GM12878 (cell line): ENCODE data around the gene MBTPS2. TPM values are rescaled to one million over a fixed set of nuclear protein-coding genes. Genes with fewer than 3 reads are reported as not detected.

Source experiments
- ATAC-seq: fragments of 200-7000 bp; cut with Tn5 transposase; 3 replicates; pipeline ENCODE4 v1.9.1; 2020; ENCODE audit warnings: mild to moderate bottlenecking, moderate library complexity
- BruUV-seq: library from RNA; stranded (reverse); fragments of 400-500 nt; replicated peaks from 2 replicates; lab custom pipeline; 2021; lab: Mats Ljungman, UMichigan
- CTCF ChIA-PET: fragments of 300-600 bp; sonication (Branson Sonifier 250); formaldehyde crosslinking; extraction: SDS; loops from one replicate; lab custom pipeline; 2021; ENCODE audit warnings: inconsistent platforms; lab: Yijun Ruan, JAX
- POLR2A ChIA-PET: fragments of 350-600 bp; formaldehyde crosslinking; extraction: SDS; loops from one replicate; lab custom pipeline; 2021; ENCODE audit warnings: inconsistent platforms; lab: Charles Lee
- RAD21 ChIA-PET: fragments of 300-600 bp; sonication (Branson Sonifier 250); formaldehyde crosslinking; loops from one replicate; lab custom pipeline; 2023; ENCODE audit warnings: antibody characterized with exemption; ENCODE audit not compliant: unreplicated experiment; lab: Charles Lee
- SMC1A ChIA-PET: fragments of 300-600 bp; sonication (Branson Sonifier 250); formaldehyde crosslinking; loops from one replicate; lab custom pipeline; 2023; ENCODE audit not compliant: unreplicated experiment, uncharacterized antibody; lab: Charles Lee
- DNase-seq: peaks from one replicate; pipeline ENCODE4 v3.0.0-alpha.2; 2011; ENCODE audit warnings: low read depth, low spot score
- FAIRE-seq: peaks from 3 replicates; lab custom pipeline; 2011; peaks lifted over from hg19 to GRCh38; lab: Jason Lieb, UNC
- H2AFZ ChIP-seq: 2 replicates; pipeline ENCODE4 v1.6.0; 2011; ENCODE audit warnings: low read depth, low read length, control low read depth; ENCODE audit not compliant: control insufficient read depth
- H3K27ac ChIP-seq: 2 replicates; pipeline ENCODE4 v1.5.1; 2011; ENCODE audit warnings: control low read depth; ENCODE audit not compliant: control insufficient read depth, insufficient read depth
- H3K27me3 ChIP-seq, 2 experiments: replicated peaks in 1 of 2; 2 replicates each; pipeline versions ENCODE4 v1.6.0 to v1.6.1; 2011; ENCODE audit warnings: low read length in 1 of 2; ENCODE audit not compliant: control insufficient read depth in 2 of 2, insufficient read depth in 2 of 2
- H3K36me3 ChIP-seq, 2 experiments: 2 replicates each; pipeline ENCODE4 v1.5.1; 2011; ENCODE audit warnings: low read length in 1 of 2; ENCODE audit not compliant: control insufficient read depth in 2 of 2, insufficient read depth in 2 of 2
- H3K4me1 ChIP-seq: 2 replicates; pipeline ENCODE4 v1.6.1; 2011; ENCODE audit warnings: mild to moderate bottlenecking, low read length, moderate library complexity, mixed read lengths; ENCODE audit not compliant: control insufficient read depth, insufficient read depth
- H3K4me2 ChIP-seq: 2 replicates; pipeline ENCODE4 v1.6.0; 2011; ENCODE audit warnings: control low read depth; ENCODE audit not compliant: control insufficient read depth, insufficient read depth
- H3K4me3 ChIP-seq: fragments of 200-600 bp; sonication (generic); 2 replicates; pipeline ENCODE4 v1.5.1; 2016
- H3K79me2 ChIP-seq: 2 replicates; pipeline ENCODE4 v1.6.0; 2011; ENCODE audit warnings: low read length; ENCODE audit not compliant: control insufficient read depth, insufficient read depth
- H3K9ac ChIP-seq: 2 replicates; pipeline ENCODE4 v1.8.0; 2011; ENCODE audit warnings: low read length, control low read depth, mixed read lengths; ENCODE audit not compliant: control insufficient read depth, insufficient read depth
- H3K9me3 ChIP-seq: replicated peaks from 3 replicates; pipeline ENCODE4 v1.5.1; 2011; ENCODE audit warnings: mild to moderate bottlenecking, low read length; ENCODE audit not compliant: control insufficient read depth, insufficient read depth
- H4K20me1 ChIP-seq: 2 replicates; pipeline ENCODE4 v1.6.0; 2011; ENCODE audit not compliant: control insufficient read depth, insufficient read depth
- IRF4 ChIP-seq: IDR thresholded peaks from 2 replicates; pipeline ENCODE4 v1.6.1; 2011; ENCODE audit warnings: low read depth, low read length
- KAT2A ChIP-seq: conservative IDR thresholded peaks from 2 replicates; pipeline ENCODE4 v1.6.1; 2011; ENCODE audit warnings: low read depth, low read length; ENCODE audit not compliant: control insufficient read depth
- KLF5 ChIP-seq: fragments of 450-650 bp; IDR thresholded peaks from 2 replicates; pipeline ENCODE4 v1.6.1; 2014; ENCODE audit warnings: mild to moderate bottlenecking; ENCODE audit not compliant: partially characterized antibody
- MXI1 ChIP-seq: fragments of 150-350 bp; IDR thresholded peaks from 2 replicates; pipeline ENCODE4 v1.6.1; 2011; ENCODE audit warnings: low read depth, mild to moderate bottlenecking, inconsistent platforms, low read length, improper control_type of control experiment
- MYB ChIP-seq: fragments of 150-350 bp; IDR thresholded peaks from 2 replicates; pipeline ENCODE4 v1.6.1; 2014; ENCODE audit warnings: mild to moderate bottlenecking, low read depth, low read length, borderline replicate concordance
- NR2C1 ChIP-seq: fragments of 450-650 bp; IDR thresholded peaks from 2 replicates; pipeline ENCODE4 v1.6.1; 2017; ENCODE audit warnings: antibody characterized with exemption, mild to moderate bottlenecking, moderate library complexity
- NR2C2 ChIP-seq: IDR thresholded peaks from 2 replicates; pipeline ENCODE4 v1.6.1; 2011; ENCODE audit warnings: borderline replicate concordance, low read depth; ENCODE audit not compliant: control insufficient read depth, insufficient read length
- NR2F1 ChIP-seq: fragments of 450-650 bp; conservative IDR thresholded peaks from 2 replicates; pipeline ENCODE4 v1.6.1; 2017; ENCODE audit warnings: mild to moderate bottlenecking
- PML ChIP-seq: IDR thresholded peaks from 2 replicates; pipeline ENCODE4 v1.6.1; 2012; ENCODE audit warnings: low read length, inconsistent platforms
- TCF3 ChIP-seq: IDR thresholded peaks from 2 replicates; pipeline ENCODE4 v1.6.1; 2012; ENCODE audit warnings: low read depth, mild to moderate bottlenecking, low read length, borderline replicate concordance; ENCODE audit not compliant: insufficient read depth
- YBX1 ChIP-seq: fragments of 450-650 bp; IDR thresholded peaks from 2 replicates; pipeline ENCODE4 v1.6.1; 2016; ENCODE audit warnings: antibody characterized with exemption
- ZNF217 ChIP-seq: fragments of 450-650 bp; IDR thresholded peaks from 2 replicates; pipeline ENCODE4 v1.6.1; 2017; ENCODE audit warnings: antibody characterized with exemption, mild to moderate bottlenecking
- ZNF384 ChIP-seq: IDR thresholded peaks from 2 replicates; pipeline ENCODE4 v1.6.1; 2012; ENCODE audit warnings: low read depth, mild to moderate bottlenecking, low read length, improper control_type of control experiment, borderline replicate concordance
- WGBS: methylation state at CpG from one replicate; pipeline ENCODE4 v1.1.6; 2016; ENCODE audit warnings: low lambda C conversion rate; ENCODE audit not compliant: insufficient replicate concordance, insufficient coverage; ENCODE audit errors: missing lambda C conversion rate; 5-methylcytosine and 5-hydroxymethylcytosine counted together
- in situ Hi-C: fragments of 300-500 bp; cut with MboI; formaldehyde crosslinking; loops from 9 replicates; pipeline ENCODE4 v1.14.3; 2018; ENCODE audit warnings: mixed read lengths
- intact Hi-C: fragments of 100-400 bp; cut with micrococcal nuclease; formaldehyde crosslinking; loops from one replicate; pipeline ENCODE4 v1.14.2; 2022; ENCODE audit not compliant: unreplicated experiment
- polyA plus RNA-seq, 11 experiments: library from polyadenylated mRNA; depleted of rRNA in 4 of 11; unstranded in 6 of 11; stranded (reverse) in 5 of 11; fragments of >200 nt; fragmentation: Nextera tagmentation in 4 of 11; fragmentation: Illumina TruSeq in 1 of 11; extraction: Ambion mirVana in 4 of 11; extraction: Trizol in 1 of 11; gene quantifications; 1 replicate in 1 of 11; 2 replicates in 10 of 11; pipeline versions ENCODE4 v1.2.1 to v1.2.3, GENCODE V29; 2011 to 2016; ENCODE audit warnings: inconsistent platforms in 2 of 11, missing spikeins in 2 of 11, low read depth in 1 of 11
- total RNA-seq, 4 experiments: library from RNA; depleted of rRNA in 3 of 4; stranded (reverse); fragments of >200 nt in 3 of 4; fragmentation: Illumina TruSeq in 1 of 4; extraction: Trizol in 1 of 4; gene quantifications; 2 replicates each; pipeline versions ENCODE4 v1.2.1 to v1.2.3, GENCODE V29; 2013 to 2021
- TF ChIP-seq, protein P1 (sequence below): fragments of 150-350 bp; IDR thresholded peaks from 2 replicates; pipeline ENCODE4 v1.6.1; 2014; ENCODE audit warnings: mild to moderate bottlenecking, low read depth, low read length
- TF ChIP-seq, protein P2 (sequence below): fragments of 450-650 bp; IDR thresholded peaks from 2 replicates; pipeline ENCODE4 v1.6.1; 2017; ENCODE audit warnings: antibody characterized with exemption, mild to moderate bottlenecking, moderate library complexity
- TF ChIP-seq, protein P3 (sequence below): fragments of 450-650 bp; IDR thresholded peaks from 2 replicates; pipeline ENCODE4 v1.6.1; 2018; ENCODE audit warnings: borderline replicate concordance, mild to moderate bottlenecking; ENCODE audit not compliant: partially characterized antibody
- TF ChIP-seq, protein P4 (sequence below): IDR thresholded peaks from 2 replicates; pipeline ENCODE4 v1.6.1; 2011; ENCODE audit warnings: low read depth, low read length, improper control_type of control experiment, borderline replicate concordance

Gene MBTPS2
- total and polyA plus RNA-seq, 10 of the 15 experiments (the other 5 are each of a cell fraction or from before 2014, with no cell fraction given): 2.6 to 11.0 (median 8.0) TPM

DNA sequence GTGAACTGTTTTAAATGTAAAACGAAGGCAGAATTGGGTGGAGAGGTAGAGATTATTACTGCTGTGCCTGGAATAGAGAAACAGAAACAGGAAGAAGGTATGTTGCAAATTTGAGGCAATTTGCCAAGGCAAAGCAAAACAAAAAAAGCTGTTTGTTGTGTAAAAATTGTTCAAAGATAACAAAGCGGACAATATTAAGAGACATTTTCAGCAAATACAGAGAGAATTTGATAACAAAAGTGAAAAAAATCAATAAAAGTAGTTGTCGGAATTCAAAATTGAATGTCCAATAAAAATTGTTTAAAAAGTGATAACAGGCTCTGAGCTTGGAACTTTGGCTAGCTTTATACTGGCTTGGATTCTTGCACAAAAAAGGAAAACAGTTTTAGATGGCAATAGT is 86.7 kb downstream of the MBTPS2 start:
- no peak overlapping the region for H3K9ac ChIP-seq
- DNase-seq (no peak), FAIRE-seq (no peak), ATAC-seq (no peak)
- SMC1A ChIA-PET: interaction anchor here (1.3 kb wide), 1 partner anchor 36 kb away, joined by 3 read pairs; no protein-coding TSS in a partner anchor
- H3K27ac ChIP-seq: no peak overlapping the region
- CTCF ChIA-PET: no interaction called here
- H4K20me1 ChIP-seq: no peaks in the 10 kb centered on the region
- RAD21 ChIA-PET: no interaction called here
- no peaks in the 10 kb centered on the region for H3K27me3 ChIP-seq
- no peaks in the 10 kb centered on the region for H3K79me2 ChIP-seq
- no peaks in the 10 kb centered on the region for H3K9me3 ChIP-seq
- BruUV-seq: no TSS peak
- H3K4me1 ChIP-seq: no peaks in the 10 kb centered on the region
- H3K4me2 ChIP-seq: no peak overlapping the region; the same call in 1 of the 2 replicates
- H3K36me3 ChIP-seq: no peaks in the 10 kb centered on the region
- intact Hi-C loops (no loop called here), in situ Hi-C loops (no loop called here)
- POLR2A ChIA-PET: no interaction called here
- 60% methylated on average over 3 of the region's 3 CpGs for WGBS
- H2AFZ ChIP-seq: no peak overlapping the region
- H3K4me3 ChIP-seq: no peak overlapping the region
- TF ChIP-seq KLF5: no peak
- no peak for TF ChIP-seq KAT2A
- TF ChIP-seq YBX1: no peak
- TF ChIP-seq ZNF384: no peak
- TF ChIP-seq IRF4: no peak
- TF ChIP-seq PML: no peak
- TF ChIP-seq NR2F1: no peak
- no peak for TF ChIP-seq NR2C2
- TF ChIP-seq, protein P1, sequence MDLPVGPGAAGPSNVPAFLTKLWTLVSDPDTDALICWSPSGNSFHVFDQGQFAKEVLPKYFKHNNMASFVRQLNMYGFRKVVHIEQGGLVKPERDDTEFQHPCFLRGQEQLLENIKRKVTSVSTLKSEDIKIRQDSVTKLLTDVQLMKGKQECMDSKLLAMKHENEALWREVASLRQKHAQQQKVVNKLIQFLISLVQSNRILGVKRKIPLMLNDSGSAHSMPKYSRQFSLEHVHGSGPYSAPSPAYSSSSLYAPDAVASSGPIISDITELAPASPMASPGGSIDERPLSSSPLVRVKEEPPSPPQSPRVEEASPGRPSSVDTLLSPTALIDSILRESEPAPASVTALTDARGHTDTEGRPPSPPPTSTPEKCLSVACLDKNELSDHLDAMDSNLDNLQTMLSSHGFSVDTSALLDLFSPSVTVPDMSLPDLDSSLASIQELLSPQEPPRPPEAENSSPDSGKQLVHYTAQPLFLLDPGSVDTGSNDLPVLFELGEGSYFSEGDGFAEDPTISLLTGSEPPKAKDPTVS: no peak
- no peak for TF ChIP-seq TCF3
- no peak for TF ChIP-seq MYB
- TF ChIP-seq, protein P2, sequence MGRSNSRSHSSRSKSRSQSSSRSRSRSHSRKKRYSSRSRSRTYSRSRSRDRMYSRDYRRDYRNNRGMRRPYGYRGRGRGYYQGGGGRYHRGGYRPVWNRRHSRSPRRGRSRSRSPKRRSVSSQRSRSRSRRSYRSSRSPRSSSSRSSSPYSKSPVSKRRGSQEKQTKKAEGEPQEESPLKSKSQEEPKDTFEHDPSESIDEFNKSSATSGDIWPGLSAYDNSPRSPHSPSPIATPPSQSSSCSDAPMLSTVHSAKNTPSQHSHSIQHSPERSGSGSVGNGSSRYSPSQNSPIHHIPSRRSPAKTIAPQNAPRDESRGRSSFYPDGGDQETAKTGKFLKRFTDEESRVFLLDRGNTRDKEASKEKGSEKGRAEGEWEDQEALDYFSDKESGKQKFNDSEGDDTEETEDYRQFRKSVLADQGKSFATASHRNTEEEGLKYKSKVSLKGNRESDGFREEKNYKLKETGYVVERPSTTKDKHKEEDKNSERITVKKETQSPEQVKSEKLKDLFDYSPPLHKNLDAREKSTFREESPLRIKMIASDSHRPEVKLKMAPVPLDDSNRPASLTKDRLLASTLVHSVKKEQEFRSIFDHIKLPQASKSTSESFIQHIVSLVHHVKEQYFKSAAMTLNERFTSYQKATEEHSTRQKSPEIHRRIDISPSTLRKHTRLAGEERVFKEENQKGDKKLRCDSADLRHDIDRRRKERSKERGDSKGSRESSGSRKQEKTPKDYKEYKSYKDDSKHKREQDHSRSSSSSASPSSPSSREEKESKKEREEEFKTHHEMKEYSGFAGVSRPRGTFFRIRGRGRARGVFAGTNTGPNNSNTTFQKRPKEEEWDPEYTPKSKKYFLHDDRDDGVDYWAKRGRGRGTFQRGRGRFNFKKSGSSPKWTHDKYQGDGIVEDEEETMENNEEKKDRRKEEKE: no peak
- TF ChIP-seq NR2C1: no peak
- TF ChIP-seq, protein P3, sequence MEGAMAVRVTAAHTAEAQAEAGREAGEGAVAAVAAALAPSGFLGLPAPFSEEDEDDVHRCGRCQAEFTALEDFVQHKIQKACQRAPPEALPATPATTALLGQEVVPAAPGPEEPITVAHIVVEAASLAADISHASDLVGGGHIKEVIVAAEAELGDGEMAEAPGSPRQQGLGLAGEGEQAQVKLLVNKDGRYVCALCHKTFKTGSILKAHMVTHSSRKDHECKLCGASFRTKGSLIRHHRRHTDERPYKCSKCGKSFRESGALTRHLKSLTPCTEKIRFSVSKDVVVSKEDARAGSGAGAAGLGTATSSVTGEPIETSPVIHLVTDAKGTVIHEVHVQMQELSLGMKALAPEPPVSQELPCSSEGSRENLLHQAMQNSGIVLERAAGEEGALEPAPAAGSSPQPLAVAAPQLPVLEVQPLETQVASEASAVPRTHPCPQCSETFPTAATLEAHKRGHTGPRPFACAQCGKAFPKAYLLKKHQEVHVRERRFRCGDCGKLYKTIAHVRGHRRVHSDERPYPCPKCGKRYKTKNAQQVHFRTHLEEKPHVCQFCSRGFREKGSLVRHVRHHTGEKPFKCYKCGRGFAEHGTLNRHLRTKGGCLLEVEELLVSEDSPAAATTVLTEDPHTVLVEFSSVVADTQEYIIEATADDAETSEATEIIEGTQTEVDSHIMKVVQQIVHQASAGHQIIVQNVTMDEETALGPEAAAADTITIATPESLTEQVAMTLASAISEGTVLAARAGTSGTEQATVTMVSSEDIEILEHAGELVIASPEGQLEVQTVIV: no peak
- TF ChIP-seq, protein P4, sequence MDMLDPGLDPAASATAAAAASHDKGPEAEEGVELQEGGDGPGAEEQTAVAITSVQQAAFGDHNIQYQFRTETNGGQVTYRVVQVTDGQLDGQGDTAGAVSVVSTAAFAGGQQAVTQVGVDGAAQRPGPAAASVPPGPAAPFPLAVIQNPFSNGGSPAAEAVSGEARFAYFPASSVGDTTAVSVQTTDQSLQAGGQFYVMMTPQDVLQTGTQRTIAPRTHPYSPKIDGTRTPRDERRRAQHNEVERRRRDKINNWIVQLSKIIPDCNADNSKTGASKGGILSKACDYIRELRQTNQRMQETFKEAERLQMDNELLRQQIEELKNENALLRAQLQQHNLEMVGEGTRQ: no peak
- TF ChIP-seq ZNF217: no peak
- no peak for TF ChIP-seq MXI1
